GM12878 (cell line): Measurements from ENCODE around the gene MMGT1.

ENCODE experiments used
- SIN3A ChIP-seq: IDR thresholded peaks from 2 replicates; pipeline ENCODE4 v1.6.1; 2012; ENCODE audit warnings: low read depth, low read length, improper control_type of control experiment
- SP1 ChIP-seq: IDR thresholded peaks from one replicate; pipeline ENCODE4 v1.6.1; 2011; ENCODE audit warnings: low read depth, low read length
- SREBF2 ChIP-seq: IDR thresholded peaks from 2 replicates; pipeline ENCODE4 v1.6.1; 2012; ENCODE audit warnings: mild to moderate bottlenecking, low read length
- SRF ChIP-seq, 2 experiments: IDR thresholded peaks; 2 replicates each; pipeline ENCODE4 v1.6.1; 2011; ENCODE audit warnings: low read depth in 2 of 2, low read length in 2 of 2, mild to moderate bottlenecking in 1 of 2, moderate library complexity in 1 of 2

GRCh38 chrX:135927897-135928296, 45.9 kb downstream of the MMGT1 start:
- TF ChIP-seq SREBF2 (no peak), SIN3A (no peak), SRF (IDR thresholded peaks at IDR 0.05; ENCODE audit: low read depth in 2 of 2, low read length in 2 of 2) (no peak), SP1 (no peak)
